Heart left ventricle (tissue), 13 donors: ENCODE measurements around the gene COMMD10.

ENCODE experiments used
- CTCF ChIP-seq, 12 donors: fragments of 200-600 bp; sonication (generic) in 4 of 12; IDR thresholded peaks; one replicate each; pipeline versions ENCODE4 v1.5.0 to v1.8.0; 2018 to 2022; ENCODE audit warnings: antibody characterized with exemption in 12 of 12, mild to moderate bottlenecking in 5 of 12
- POLR2A ChIP-seq, 2 donors: fragments of 450-650 bp; IDR thresholded peaks; one replicate each; pipeline ENCODE4 v1.6.1; 2017; ENCODE audit warnings: antibody characterized with exemption in 2 of 2, mild to moderate bottlenecking in 2 of 2, moderate library complexity in 2 of 2
- donor health status: ischemic (EF 13 %, LVEDD 7.1; RV severe dilation, severe dysfunction).
- donor health status: DM: no; HTN: yes; CAD: no.
- donor health status: DM: no; HTN: no; CAD: no.
- donor health status: ischemic (EF 25% LVEDD 6.9; RV normal size, moderate dysfunction).
- donor health status: ischemic (EF 25% LVEDD 5.7; RV mildly dilated, moderate dysfunction).
- donor health status: ischemic (EF 35%, LVEDD 5.7; RV mildly dilated, moderate dysfunction).
- donor health status: nonischemic (EF 11% LVEDD 7.7; RV severe dilation, severe dysfunction).
- donor health status: DM: yes; HTN: yes; CAD: no.
- donor health status: PGD.
- donor health status: ischemic (EF 29% LVEDD 5.4; RV normal size, mild dysfunction).
- donor health status: nonischemic (EF 23%, LVEDD 6.1; RV moderate dilation, normal function).

DNA sequence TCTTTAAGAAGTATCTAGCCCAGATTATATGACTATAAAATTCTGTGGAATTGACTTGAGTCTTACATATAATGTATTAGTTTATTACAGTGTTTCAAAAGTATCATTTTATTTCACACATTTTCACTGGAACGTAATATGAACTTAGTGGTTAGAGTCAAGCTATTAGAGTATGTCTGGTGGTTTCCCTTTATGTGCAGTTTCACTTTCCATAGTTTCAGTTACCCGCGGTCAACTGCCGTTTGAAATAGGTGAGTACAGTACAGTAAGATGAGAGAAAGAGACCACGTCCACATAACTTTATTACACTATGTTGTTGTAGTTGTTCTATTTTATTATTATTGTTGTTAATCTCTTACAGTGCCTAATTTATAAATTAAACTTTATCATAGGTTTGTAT is 50.5 kb downstream of the COMMD10 start:
- TF ChIP-seq CTCF (IDR thresholded peaks at IDR 0.05), result no peak
- no peak for TF ChIP-seq POLR2A (IDR thresholded peaks at IDR 0.05)
